ENCODE measurements around the gene GTPBP1. TPM values are rescaled to one million over a fixed set of nuclear protein-coding genes. Genes with fewer than 3 reads are reported as not detected.

Gene GTPBP1
- total RNA-seq, result 10 to 100 TPM; 66.6 to 72.6 TPM
- long read RNA-seq, partial matches to known transcripts, result 10 of 33 reads
- long read RNA-seq, other reads (novel, unspliced or antisense), result 21 of 33 reads

GRCh38 chr22:38705235-38706100, at the start of gene GTPBP1:
GTPBP1 (plus strand) TSS chr22:38705944; CDS start chr22:38705956, 12 bp downstream.
- DNase-seq (peak; percentile 98 to 99), ATAC-seq (peak; percentile 73)
- intact Hi-C loops (cut with DNase I, micrococcal nuclease), result no loop called here

- ATAC-seq, result peak; percentile 89
- peak; percentile 88 to 92 for DNase-seq
- intact Hi-C loops (cut with DNase I, micrococcal nuclease), result no loop called here
Measured at GRCh38 chr22:38656256-38657044, 49.3 kb upstream of the GTPBP1 start, which contains the start of the genes CBY1 and FAM227A. CBY1 (plus strand) TSS chr22:38656638; CDS start chr22:38668055, 11,417 bp downstream. FAM227A (minus strand) TSS chr22:38656392; CDS start chr22:38650168, 6,224 bp downstream.

DNA sequence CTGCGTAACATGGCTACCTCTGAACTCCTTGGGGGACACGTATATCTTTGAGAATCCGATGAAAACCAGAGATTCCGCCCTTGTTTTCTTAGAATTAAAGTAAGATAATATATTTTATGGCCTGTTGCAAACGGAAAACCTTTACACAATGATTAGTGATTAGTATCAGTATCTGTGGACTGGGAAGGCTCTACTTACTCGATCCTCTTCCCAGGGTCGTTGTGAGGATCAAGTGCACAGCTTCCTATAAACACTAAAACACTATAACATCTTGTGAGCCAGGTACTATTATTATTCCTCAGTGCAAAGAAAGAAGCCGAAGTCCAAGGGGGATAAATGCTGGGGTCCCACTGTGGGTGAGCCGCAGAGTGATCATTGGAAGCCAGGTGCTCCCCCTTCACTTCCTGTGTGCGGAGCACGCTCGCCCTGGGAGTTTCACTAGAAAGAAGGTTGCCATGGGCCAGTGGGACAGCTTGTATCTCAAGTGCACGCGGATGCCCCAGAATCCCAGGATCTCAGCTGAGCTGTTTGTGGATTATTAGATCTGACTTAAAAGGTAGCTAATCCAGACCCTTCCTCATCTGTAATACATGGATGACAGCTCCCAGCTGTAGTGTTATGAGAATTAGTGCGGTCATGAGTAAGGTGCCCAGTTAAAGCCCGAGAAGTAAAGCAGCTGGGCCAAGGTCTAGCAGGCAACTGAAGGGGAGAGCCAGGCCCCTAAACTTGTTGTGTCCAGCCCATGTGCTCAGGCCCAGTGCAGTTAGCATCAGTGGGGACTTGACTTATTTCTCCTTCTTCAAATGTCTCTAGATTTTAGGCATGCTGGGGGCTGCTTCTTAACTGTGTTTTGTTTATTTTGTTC, 48.5 kb upstream of the GTPBP1 start:
- peak in 1 of 2 donors; percentile 42 for DNase-seq
- peak; percentile 30 for ATAC-seq
- intact Hi-C loops (cut with DNase I, micrococcal nuclease), result no loop called here

DNA sequence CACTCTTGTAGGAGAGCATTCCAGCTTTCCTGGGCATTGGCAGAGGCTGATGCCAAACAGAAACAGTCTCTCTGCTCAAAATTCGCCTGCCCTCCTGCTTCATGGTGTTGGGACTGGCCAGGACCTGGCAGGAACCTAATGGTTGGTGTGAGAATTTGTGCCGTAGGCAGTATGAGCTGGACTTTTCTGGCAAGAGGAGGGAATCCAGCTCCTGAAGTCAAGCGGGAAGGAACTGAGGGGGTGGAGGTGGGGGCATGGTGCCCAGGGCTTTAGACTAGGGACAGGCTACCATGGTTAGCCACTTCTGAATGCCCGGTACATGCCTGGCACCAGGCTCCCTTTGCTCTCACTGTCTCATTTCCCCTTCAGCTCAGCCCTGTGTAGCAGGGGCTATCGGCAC, 30.9 kb upstream of the GTPBP1 start:
- intact Hi-C loops (cut with DNase I, micrococcal nuclease), result no loop called here
- ATAC-seq, result no peak
- DNase-seq, result no peak

GRCh38 chr22:38675833-38676232, 29.9 kb upstream of the GTPBP1 start:
- no peak for ATAC-seq
- no peak for DNase-seq
- intact Hi-C loops (cut with DNase I, micrococcal nuclease), result no loop called here

- ATAC-seq (peak; percentile 97), DNase-seq (peak; percentile 85 to 91)
- intact Hi-C loops (cut with DNase I, micrococcal nuclease), result no loop called here
Measured at GRCh38 chr22:38681582-38682335, 24.0 kb upstream of the GTPBP1 start, which contains the start of gene TOMM22. TOMM22 (plus strand) TSS chr22:38681957; CDS start chr22:38681979, 22 bp downstream.

- no peak for DNase-seq
- no peak for ATAC-seq
- intact Hi-C loops (cut with DNase I, micrococcal nuclease), result no loop called here
Measured at GRCh38 chr22:38684895-38685294, 20.8 kb upstream of the GTPBP1 start.

DNA sequence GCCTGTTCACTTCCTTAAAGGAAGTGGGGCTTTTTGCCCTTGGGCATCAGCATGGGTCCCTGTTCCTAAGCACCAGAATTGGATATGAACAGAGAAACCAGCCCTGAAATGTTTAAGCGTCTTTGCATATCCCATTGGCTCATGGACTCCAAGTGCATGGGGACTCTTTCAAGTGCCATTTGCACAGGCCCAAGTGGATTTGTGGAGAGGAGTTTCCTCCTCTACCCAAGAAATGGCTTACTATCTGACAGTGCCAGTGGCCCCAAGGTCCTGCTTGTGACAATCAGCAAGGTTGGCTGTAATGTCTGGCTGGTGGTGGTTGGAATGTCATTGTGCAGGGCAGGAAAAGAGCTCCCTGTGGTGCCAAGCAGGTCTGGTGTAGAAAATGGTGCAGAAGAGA, 20.0 kb upstream of the GTPBP1 start:
- no peak for ATAC-seq
- intact Hi-C loops (cut with DNase I, micrococcal nuclease), result no loop called here
- no peak for DNase-seq

- DNase-seq, result no peak
- peak; percentile 38 for ATAC-seq
- intact Hi-C loops (cut with DNase I, micrococcal nuclease), result no loop called here
Measured at GRCh38 chr22:38689651-38690050, 16.1 kb upstream of the GTPBP1 start.

DNA sequence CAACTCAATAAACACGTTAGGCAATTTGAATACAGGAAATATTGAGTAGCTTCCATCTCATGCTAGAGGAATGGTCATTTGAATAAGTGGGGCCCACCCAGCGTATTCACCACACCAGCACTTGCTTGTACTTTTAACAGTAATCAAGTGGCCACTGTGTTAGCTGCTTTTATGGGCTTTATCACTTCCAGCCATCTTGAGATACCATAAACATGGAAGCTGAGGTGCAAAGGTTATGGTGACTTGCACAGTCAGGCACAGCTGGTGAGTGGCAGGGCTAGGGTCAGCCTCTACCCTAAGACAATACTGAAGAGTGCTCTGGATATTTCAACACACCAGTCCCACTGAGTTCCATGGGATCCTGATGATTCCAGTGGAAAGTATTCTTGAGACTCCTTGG, 11.7 kb upstream of the GTPBP1 start:
- DNase-seq (peak; percentile 59 to 76), ATAC-seq (peak; percentile 79)
- intact Hi-C loops (cut with DNase I, micrococcal nuclease), result no loop called here

- DNase-seq (no peak), ATAC-seq (peak; percentile 56)
- intact Hi-C loops (cut with DNase I, micrococcal nuclease), result no loop called here
Measured at GRCh38 chr22:38694940-38695339, 10.8 kb upstream of the GTPBP1 start.

DNA sequence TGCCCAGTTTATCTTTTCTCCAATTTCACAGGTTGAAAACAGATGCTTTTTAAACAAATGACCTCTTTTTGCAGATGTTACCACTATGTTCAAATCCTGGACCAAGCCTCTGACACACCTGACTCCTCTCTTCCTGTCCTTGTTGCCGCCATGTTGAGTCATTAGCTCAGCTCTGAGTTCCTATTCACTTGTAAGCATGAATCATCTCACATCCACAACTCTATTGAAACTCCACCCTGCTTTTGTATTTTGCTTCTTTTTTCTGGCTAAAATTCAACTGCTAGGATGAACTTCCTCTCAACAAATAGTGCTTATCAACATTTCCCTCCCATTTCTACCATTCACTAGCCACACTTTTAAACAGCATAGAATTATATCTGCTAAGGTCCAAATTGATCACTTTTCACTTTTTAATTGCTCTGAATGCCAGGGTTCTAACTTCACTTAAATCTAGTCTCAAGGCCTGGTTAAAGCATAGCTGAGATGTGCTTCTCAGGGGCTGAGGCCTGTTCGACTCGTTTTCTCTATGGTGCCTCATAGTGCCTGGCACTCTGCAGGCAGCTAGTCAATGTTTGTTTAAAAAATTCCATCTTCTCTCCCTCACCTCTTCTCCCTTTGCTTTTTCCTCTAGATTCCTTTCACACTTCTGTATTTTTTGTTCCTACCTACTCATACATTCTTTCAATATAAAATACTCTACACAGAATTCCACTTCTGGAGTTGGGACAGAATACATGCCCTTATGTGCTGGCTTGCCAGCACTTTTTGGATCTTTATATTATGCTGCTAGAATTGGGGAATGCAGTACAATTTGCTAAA, 8.9 kb upstream of the GTPBP1 start:
- ATAC-seq (no peak), DNase-seq (peak in 1 of 2 donors; percentile 44)
- intact Hi-C loops (cut with DNase I, micrococcal nuclease), result no loop called here

GRCh38 chr22:38697425-38698089, 8.2 kb upstream of the GTPBP1 start:
- peak in 1 of 2 donors; percentile 45 for DNase-seq
- ATAC-seq, result no peak
- intact Hi-C loops (cut with DNase I, micrococcal nuclease), result no loop called here

DNA sequence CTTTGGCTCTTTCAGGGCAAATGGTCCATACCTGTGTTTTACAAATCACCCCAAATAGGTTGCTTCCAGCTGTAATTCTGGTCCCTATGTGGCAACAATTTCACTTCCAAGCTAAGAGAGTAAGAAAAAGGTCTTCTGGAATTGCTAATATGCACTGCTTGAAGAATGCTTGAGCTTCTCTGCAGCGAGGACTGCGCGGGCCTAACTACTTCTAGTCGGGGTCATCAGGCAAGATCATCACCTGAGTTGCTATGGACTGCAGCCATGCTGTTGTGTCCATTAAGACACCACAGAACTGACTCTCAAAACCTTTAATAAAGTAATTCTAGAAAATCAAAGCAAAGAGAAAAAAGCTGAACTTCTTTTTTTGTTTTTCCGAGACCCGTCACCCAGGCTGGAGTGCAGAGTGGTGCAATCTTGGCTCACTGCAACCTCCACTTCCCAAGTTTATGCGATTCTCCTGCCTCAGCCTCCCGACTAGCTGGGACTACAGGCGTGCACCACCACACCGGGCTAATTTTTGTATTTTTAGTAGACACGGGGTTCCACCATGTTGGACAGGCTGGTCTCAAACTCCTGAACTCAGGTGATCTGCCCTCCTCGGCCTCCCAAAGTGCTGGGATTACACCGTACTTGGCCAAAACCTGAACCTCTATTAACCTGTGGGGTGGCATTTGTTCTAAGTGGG, 7.2 kb upstream of the GTPBP1 start:
- ATAC-seq (no peak), DNase-seq (peak in 1 of 2 donors; percentile 25)
- intact Hi-C loops (cut with DNase I, micrococcal nuclease), result no loop called here

DNA sequence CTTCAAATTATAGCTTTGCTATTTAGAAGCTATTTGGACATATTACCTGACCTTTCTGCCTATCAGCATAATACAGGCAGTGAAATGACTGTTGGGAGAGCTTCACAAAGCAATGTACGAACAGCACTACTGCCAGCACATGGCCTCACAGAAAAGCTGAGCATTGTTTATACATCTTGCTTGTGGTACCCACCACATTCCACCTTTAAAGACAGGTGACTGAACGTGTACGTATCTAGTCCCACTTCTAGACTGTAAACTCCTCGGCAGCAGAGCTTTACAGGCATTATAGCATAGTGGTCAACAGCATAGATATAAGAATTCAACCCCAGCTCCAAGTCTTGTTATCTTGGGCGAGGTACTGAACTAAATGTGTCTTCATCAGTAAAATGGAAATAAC, 6.6 kb upstream of the GTPBP1 start:
- DNase-seq, result peak in 1 of 2 donors; percentile 23
- intact Hi-C loops (cut with DNase I, micrococcal nuclease), result no loop called here
- ATAC-seq, result no peak

GRCh38 chr22:38699784-38700183, 6.0 kb upstream of the GTPBP1 start:
- peak; percentile 8 for ATAC-seq
- DNase-seq, result peak in 1 of 2 donors; percentile 37
- intact Hi-C loops (cut with DNase I, micrococcal nuclease), result no loop called here

Measured in left colon (tissue), 2 donors.